ENCODE results near the gene ZP1. TPM values are rescaled to one million over a fixed set of nuclear protein-coding genes. Genes with fewer than 3 reads are reported as not detected.

The ZP1 gene
- total and polyA plus RNA-seq, 2 of the 13 experiments (the other 11 are each of a cell fraction or from before 2014, with no cell fraction given), result 0.16 TPM; not detected in 1

- Histone ChIP-seq H3K9me3 (ENCODE audit: low read length) (no peaks in the 10 kb centered on the region), H3K27me3 (ENCODE audit: control insufficient read depth in 1 of 2, insufficient read depth in 2 of 2, low read length in 2 of 2) (no peaks in the 10 kb centered on the region), H3K4me1 (ENCODE audit: insufficient read depth, low read length) (peaks cover 67% of the 10 kb centered on the region), H4K20me1 (ENCODE audit: insufficient read depth, low read length) (no peaks in the 10 kb centered on the region), H3K4me3 (replicated peaks in 1 of 3; ENCODE audit: insufficient read depth in 1 of 3, low read depth in 2 of 3, low read length in 3 of 3) (peak within 1 kb of the TSS; percentile 21 to 49 (median 41)), H3K79me2 (ENCODE audit: insufficient read depth, low read length) (no peaks in the 10 kb centered on the region), H2AFZ (ENCODE audit: low read length) (no peak within 1 kb of the TSS), H3K36me3 (replicated peaks in 1 of 2; ENCODE audit: control insufficient read depth in 1 of 2, insufficient read depth in 2 of 2, low read length in 2 of 2) (peaks cover 5 to 12% of the 10 kb centered on the region in 2 experiments; a peak in 3 of 5 replicates), H3K9ac (ENCODE audit: insufficient read depth, low read depth, low read length) (peak within 1 kb of the TSS; percentile 23), H3K4me2 (ENCODE audit: low read depth, low read length) (peak within 1 kb of the TSS; percentile 81), H3K27ac (ENCODE audit: extremely low read length, insufficient read depth, low read length) (peak within 1 kb of the TSS; percentile 72)
- no TSS peak for BruUV-seq (replicated peaks)
- in situ Hi-C loops (cut with HindIII; ENCODE audit: extremely low pct_ligation_motif_present, low pct_unique_long_range_greater_than_20kb), result no loop called here
- FAIRE-seq (peak; percentile 85), DNase-seq (ENCODE audit: low spot score) (peak; percentile 71), ATAC-seq (peak; percentile 83)
- ChIA-PET POLR2A (interaction anchor here (0.7 to 2.6 kb wide), 8 partner anchors 11 to 1187 kb away, joined by 3 to 26 read pairs (median 4); partner anchors contain the start of genes CCDC86 and PRPF19), CTCF (ENCODE audit: low intra/inter-chr PET ratio, low total read pairs) (no interaction called here)
- 1% methylated on average over 13 of the region's 14 CpGs for WGBS (ENCODE audit: low lambda C conversion rate)
- intact Hi-C loops (cut with micrococcal nuclease; ENCODE audit: unreplicated experiment), result loop anchor here (1.0 kb wide), 2 partner anchors 11 to 25 kb away; no protein-coding TSS in a partner anchor
- TF ChIP-seq ZMYM2 (CRISPR knock-in tag; IDR thresholded peaks at IDR 0.05) (0 out of 2 replicates have a peak, but pooled peaks have one; percentile 60), SPEN (CRISPR knock-in tag; IDR thresholded peaks at IDR 0.05; ENCODE audit: low read depth) (0 out of 2 replicates have a peak, but pooled peaks have one; percentile 18), LCORL (IDR thresholded peaks at IDR 0.05) (no peak), LCORL (CRISPR knock-in tag; IDR thresholded peaks at IDR 0.05) (0 out of 2 replicates have a peak, but pooled peaks have one; percentile 37), KDM5B (CRISPR knock-in tag; IDR thresholded peaks at IDR 0.05; ENCODE audit: borderline replicate concordance) (peak; percentile 37; the same call in 1 of the 2 replicates), ZNF317 (CRISPR knock-in tag; IDR thresholded peaks at IDR 0.05) (peak; percentile 84), ZNF549 (CRISPR knock-in tag; IDR thresholded peaks at IDR 0.05) (no peak), KDM2A (CRISPR knock-in tag; IDR thresholded peaks at IDR 0.05; ENCODE audit: borderline replicate concordance, low read depth) (peak; percentile 19; the same call in 1 of the 2 replicates), SALL2 (CRISPR knock-in tag; IDR thresholded peaks at IDR 0.05) (0 out of 2 replicates have a peak, but pooled peaks have one; percentile 53), ZBTB4 (CRISPR knock-in tag; IDR thresholded peaks at IDR 0.05; ENCODE audit: borderline replicate concordance) (0 out of 2 replicates have a peak, but pooled peaks have one; percentile 42), HOXA3 (CRISPR knock-in tag; IDR thresholded peaks at IDR 0.05) (peak; percentile 69), ZNF160 (CRISPR knock-in tag; IDR thresholded peaks at IDR 0.05) (no peak), BORCS8-MEF2B (CRISPR knock-in tag; IDR thresholded peaks at IDR 0.05) (0 out of 2 replicates have a peak, but pooled peaks have one; percentile 28), BCL6 (CRISPR knock-in tag; IDR thresholded peaks at IDR 0.05) (peak; percentile 12), ZNF746 (CRISPR knock-in tag; IDR thresholded peaks at IDR 0.05) (peak; percentile 58), PHF5A (CRISPR knock-in tag; IDR thresholded peaks at IDR 0.05; ENCODE audit: low read depth, unreplicated experiment) (no peak), SP5 (CRISPR knock-in tag; IDR thresholded peaks at IDR 0.05; ENCODE audit: borderline replicate concordance, low read depth) (peak; percentile 86; the same call in 1 of the 2 replicates), FOSL2 (CRISPR knock-in tag; IDR thresholded peaks at IDR 0.05) (peak; percentile 6; the same call in 1 of the 2 replicates), SOX13 (IDR thresholded peaks at IDR 0.05) (no peak), SOX13 (CRISPR knock-in tag; conservative IDR thresholded peaks at IDR 0.05 in 1 of 2, IDR thresholded peaks at IDR 0.05 in 1 of 2) (0 out of 4 replicates have a peak, but pooled peaks of 1 of the 2 experiments have one; percentile 4), KLF12 (CRISPR knock-in tag; IDR thresholded peaks at IDR 0.05; ENCODE audit: borderline replicate concordance) (0 out of 2 replicates have a peak, but pooled peaks have one; percentile 22), SALL1 (CRISPR knock-in tag; IDR thresholded peaks at IDR 0.05) (peak; percentile 88)
Observed at GRCh38 chr11:60855726-60856633, 11.4 kb upstream of the ZP1 start, which contains the start of gene PTGDR2. PTGDR2 (minus strand) TSS chr11:60855950; CDS start chr11:60853722, 2,228 bp downstream.
